GM12878 (cell line): ENCODE measurements around the gene LAIR1. TPM values are rescaled to one million over a fixed set of nuclear protein-coding genes. Genes with fewer than 3 reads are reported as not detected.
A peak's percentile ranks its signal among the peaks of the same experiment; 100 is the strongest.

ENCODE experiments used
- ATAC-seq: fragments of 200-7000 bp; cut with Tn5 transposase; 3 replicates; pipeline ENCODE4 v1.9.1; 2020; ENCODE audit warnings: mild to moderate bottlenecking, moderate library complexity
- BruUV-seq: library from RNA; stranded (reverse); fragments of 400-500 nt; replicated peaks from 2 replicates; lab custom pipeline; 2021; lab: Mats Ljungman, UMichigan
- CTCF ChIA-PET: fragments of 300-600 bp; sonication (Branson Sonifier 250); formaldehyde crosslinking; extraction: SDS; loops from one replicate; lab custom pipeline; 2021; ENCODE audit warnings: inconsistent platforms; lab: Yijun Ruan, JAX
- POLR2A ChIA-PET: fragments of 350-600 bp; formaldehyde crosslinking; extraction: SDS; loops from one replicate; lab custom pipeline; 2021; ENCODE audit warnings: inconsistent platforms; lab: Charles Lee
- RAD21 ChIA-PET: fragments of 300-600 bp; sonication (Branson Sonifier 250); formaldehyde crosslinking; loops from one replicate; lab custom pipeline; 2023; ENCODE audit warnings: antibody characterized with exemption; ENCODE audit not compliant: unreplicated experiment; lab: Charles Lee
- SMC1A ChIA-PET: fragments of 300-600 bp; sonication (Branson Sonifier 250); formaldehyde crosslinking; loops from one replicate; lab custom pipeline; 2023; ENCODE audit not compliant: unreplicated experiment, uncharacterized antibody; lab: Charles Lee
- DNase-seq: peaks from one replicate; pipeline ENCODE4 v3.0.0-alpha.2; 2011; ENCODE audit warnings: low read depth, low spot score
- FAIRE-seq: peaks from 3 replicates; lab custom pipeline; 2011; peaks lifted over from hg19 to GRCh38; lab: Jason Lieb, UNC
- H2AFZ ChIP-seq: 2 replicates; pipeline ENCODE4 v1.6.0; 2011; ENCODE audit warnings: low read depth, low read length, control low read depth; ENCODE audit not compliant: control insufficient read depth
- H3K27ac ChIP-seq: 2 replicates; pipeline ENCODE4 v1.5.1; 2011; ENCODE audit warnings: control low read depth; ENCODE audit not compliant: control insufficient read depth, insufficient read depth
- H3K27me3 ChIP-seq, 2 experiments: replicated peaks in 1 of 2; 2 replicates each; pipeline versions ENCODE4 v1.6.0 to v1.6.1; 2011; ENCODE audit warnings: low read length in 1 of 2; ENCODE audit not compliant: control insufficient read depth in 2 of 2, insufficient read depth in 2 of 2
- H3K36me3 ChIP-seq, 2 experiments: 2 replicates each; pipeline ENCODE4 v1.5.1; 2011; ENCODE audit warnings: low read length in 1 of 2; ENCODE audit not compliant: control insufficient read depth in 2 of 2, insufficient read depth in 2 of 2
- H3K4me1 ChIP-seq: 2 replicates; pipeline ENCODE4 v1.6.1; 2011; ENCODE audit warnings: mild to moderate bottlenecking, low read length, moderate library complexity, mixed read lengths; ENCODE audit not compliant: control insufficient read depth, insufficient read depth
- H3K4me2 ChIP-seq: 2 replicates; pipeline ENCODE4 v1.6.0; 2011; ENCODE audit warnings: control low read depth; ENCODE audit not compliant: control insufficient read depth, insufficient read depth
- H3K4me3 ChIP-seq: fragments of 200-600 bp; sonication (generic); 2 replicates; pipeline ENCODE4 v1.5.1; 2016
- H3K79me2 ChIP-seq: 2 replicates; pipeline ENCODE4 v1.6.0; 2011; ENCODE audit warnings: low read length; ENCODE audit not compliant: control insufficient read depth, insufficient read depth
- H3K9ac ChIP-seq: 2 replicates; pipeline ENCODE4 v1.8.0; 2011; ENCODE audit warnings: low read length, control low read depth, mixed read lengths; ENCODE audit not compliant: control insufficient read depth, insufficient read depth
- H3K9me3 ChIP-seq: replicated peaks from 3 replicates; pipeline ENCODE4 v1.5.1; 2011; ENCODE audit warnings: mild to moderate bottlenecking, low read length; ENCODE audit not compliant: control insufficient read depth, insufficient read depth
- H4K20me1 ChIP-seq: 2 replicates; pipeline ENCODE4 v1.6.0; 2011; ENCODE audit not compliant: control insufficient read depth, insufficient read depth
- MLLT1 ChIP-seq: fragments of 450-650 bp; IDR thresholded peaks from 2 replicates; pipeline ENCODE4 v1.6.1; 2016; ENCODE audit warnings: mild to moderate bottlenecking
- RUNX3 ChIP-seq: IDR thresholded peaks from 2 replicates; pipeline ENCODE4 v1.6.1; 2012; ENCODE audit warnings: low read length, inconsistent platforms
- WGBS: methylation state at CpG from one replicate; pipeline ENCODE4 v1.1.6; 2016; ENCODE audit warnings: low lambda C conversion rate; ENCODE audit not compliant: insufficient replicate concordance, insufficient coverage; ENCODE audit errors: missing lambda C conversion rate; 5-methylcytosine and 5-hydroxymethylcytosine counted together
- in situ Hi-C: fragments of 300-500 bp; cut with MboI; formaldehyde crosslinking; loops from 9 replicates; pipeline ENCODE4 v1.14.3; 2018; ENCODE audit warnings: mixed read lengths
- intact Hi-C: fragments of 100-400 bp; cut with micrococcal nuclease; formaldehyde crosslinking; loops from one replicate; pipeline ENCODE4 v1.14.2; 2022; ENCODE audit not compliant: unreplicated experiment
- polyA plus RNA-seq, 11 experiments: library from polyadenylated mRNA; depleted of rRNA in 4 of 11; unstranded in 6 of 11; stranded (reverse) in 5 of 11; fragments of >200 nt; fragmentation: Nextera tagmentation in 4 of 11; fragmentation: Illumina TruSeq in 1 of 11; extraction: Ambion mirVana in 4 of 11; extraction: Trizol in 1 of 11; gene quantifications; 1 replicate in 1 of 11; 2 replicates in 10 of 11; pipeline versions ENCODE4 v1.2.1 to v1.2.3, GENCODE V29; 2011 to 2016; ENCODE audit warnings: inconsistent platforms in 2 of 11, missing spikeins in 2 of 11, low read depth in 1 of 11
- total RNA-seq, 4 experiments: library from RNA; depleted of rRNA in 3 of 4; stranded (reverse); fragments of >200 nt in 3 of 4; fragmentation: Illumina TruSeq in 1 of 4; extraction: Trizol in 1 of 4; gene quantifications; 2 replicates each; pipeline versions ENCODE4 v1.2.1 to v1.2.3, GENCODE V29; 2013 to 2021

LAIR1 gene
- total and polyA plus RNA-seq, 10 of the 15 experiments (the other 5 are each of a cell fraction or from before 2014, with no cell fraction given) = 8.6 to 58.2 (median 35.3) TPM

GRCh38 chr19:54337858-54338230, 26.9 kb downstream of the LAIR1 start:
- 36% methylated on average over 9 of the region's 9 CpGs for WGBS
- no peaks in the 10 kb centered on the region for H3K36me3 ChIP-seq
- FAIRE-seq (no peak), DNase-seq (no peak), ATAC-seq (no peak)
- H3K27ac ChIP-seq = no peak overlapping the region
- ChIA-PET CTCF (interaction anchor here (0.6 to 2.2 kb wide), 2 partner anchors 13 to 53 kb away, joined by 4 to 7 read pairs; no protein-coding TSS in a partner anchor), SMC1A (interaction anchor here (1.2 kb wide), 1 partner anchor 11 kb away, joined by 5 read pairs; no protein-coding TSS in a partner anchor), RAD21 (interaction anchor here (1.4 kb wide), 1 partner anchor 10 kb away, joined by 5 read pairs; no protein-coding TSS in a partner anchor), POLR2A (no interaction called here)
- H3K4me3 ChIP-seq = no peak overlapping the region
- H3K9ac ChIP-seq = no peak overlapping the region
- no peaks in the 10 kb centered on the region for H4K20me1 ChIP-seq
- TF ChIP-seq RUNX3 (no peak), MLLT1 (0 out of 2 replicates have a peak, but pooled peaks have one; percentile 4)
- in situ Hi-C loops = no loop called here
- intact Hi-C loops = no loop called here
- no peak overlapping the region for H2AFZ ChIP-seq
- H3K79me2 ChIP-seq = no peaks in the 10 kb centered on the region
- H3K27me3 ChIP-seq = 0 out of 4 replicates have a peak, but pooled peaks cover 0 to 2% of the 10 kb centered on the region in 2 experiments
- BruUV-seq = no TSS peak
- no peaks in the 10 kb centered on the region for H3K4me1 ChIP-seq
- no peak overlapping the region for H3K4me2 ChIP-seq
- no peaks in the 10 kb centered on the region for H3K9me3 ChIP-seq
